Activated CD4-positive, alpha-beta T cell treated with anti-CD3 and anti-CD28 coated beads, Interleukin-2, amount 50 U/mL, for 1 hour (primary cell): ENCODE results near the gene TCF15.

ENCODE experiments used
- DNase-seq: peaks from one replicate; pipeline ENCODE4 v3.0.0-alpha.2; 2020

The TCF15 gene

GRCh38 chr20:575230-575629 is 34.9 kb downstream of the TCF15 start:
- no peak for DNase-seq

GRCh38 chr20:574297-574942 is 35.7 kb downstream of the TCF15 start:
- DNase-seq: no peak

DNA sequence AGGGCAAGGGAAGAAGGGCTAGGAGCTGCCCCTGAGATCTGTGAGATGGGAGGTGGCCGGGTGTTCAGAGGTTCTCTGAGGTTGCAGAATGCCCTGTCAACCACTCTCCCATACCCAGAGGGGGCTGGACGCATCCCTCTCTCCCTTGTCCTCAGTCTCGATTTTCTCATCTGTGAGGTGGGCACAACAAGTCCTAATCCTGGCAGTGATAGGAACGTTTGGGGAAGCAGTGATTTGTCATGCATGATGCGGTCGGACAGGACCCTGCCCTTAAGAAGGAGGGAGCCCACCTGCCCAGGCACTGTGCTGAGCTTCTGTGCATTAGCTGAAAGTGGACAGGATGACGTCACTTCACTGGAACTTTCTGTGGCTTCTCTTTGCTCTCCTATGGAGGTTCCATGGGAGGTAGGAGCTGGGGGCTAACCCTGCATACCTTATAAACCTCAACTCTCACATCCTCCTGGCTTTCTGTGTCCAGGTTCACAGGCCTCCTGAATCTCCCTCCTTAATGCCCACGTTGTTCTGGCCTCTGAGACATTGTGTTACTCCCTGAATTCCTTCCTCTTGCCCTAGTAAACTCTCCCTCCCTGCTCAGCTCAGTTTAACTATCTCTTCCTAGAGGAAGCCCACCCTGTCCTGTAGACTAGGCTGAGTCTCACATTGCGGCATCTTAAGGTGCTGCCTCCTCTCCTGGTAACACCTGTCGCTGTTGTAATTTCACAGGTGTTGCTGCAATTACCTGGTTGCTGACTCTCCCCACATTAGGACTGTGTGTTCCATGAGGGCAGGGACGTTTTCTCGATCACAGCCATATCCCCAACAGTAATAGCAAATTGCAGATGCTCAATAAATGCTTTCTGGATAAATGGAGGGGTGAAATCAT is 36.5 kb downstream of the TCF15 start:
- DNase-seq: no peak

DNA sequence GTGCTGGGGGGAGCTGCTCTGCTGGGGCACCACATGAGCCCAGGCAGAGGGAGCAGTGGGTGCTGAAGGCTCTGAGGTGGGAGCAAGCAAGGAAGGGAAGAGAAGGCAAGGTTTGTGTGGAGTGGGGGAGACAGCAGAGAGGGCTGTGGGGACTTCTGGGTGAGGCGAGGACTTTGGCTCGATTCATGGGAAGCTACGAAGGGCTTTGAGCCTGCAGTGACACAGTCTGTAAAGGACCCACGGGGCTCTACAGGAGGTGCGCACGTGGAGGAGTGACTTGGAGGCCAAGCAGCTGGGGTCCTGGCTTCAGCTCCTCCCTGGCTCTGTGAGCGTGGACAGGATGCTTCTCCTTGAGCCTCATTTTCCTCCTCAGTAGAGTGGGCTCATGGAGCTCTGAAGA is 37.4 kb downstream of the TCF15 start:
- no peak for DNase-seq

- DNase-seq: no peak
These were observed 38.2 kb downstream of the TCF15 start for GRCh38 chr20:571754-572441.

- no peak for DNase-seq
These were observed 41.3 kb downstream of the TCF15 start for GRCh38 chr20:568673-569415.

GRCh38 chr20:568097-568652 is 41.9 kb downstream of the TCF15 start:
- DNase-seq: no peak

DNA sequence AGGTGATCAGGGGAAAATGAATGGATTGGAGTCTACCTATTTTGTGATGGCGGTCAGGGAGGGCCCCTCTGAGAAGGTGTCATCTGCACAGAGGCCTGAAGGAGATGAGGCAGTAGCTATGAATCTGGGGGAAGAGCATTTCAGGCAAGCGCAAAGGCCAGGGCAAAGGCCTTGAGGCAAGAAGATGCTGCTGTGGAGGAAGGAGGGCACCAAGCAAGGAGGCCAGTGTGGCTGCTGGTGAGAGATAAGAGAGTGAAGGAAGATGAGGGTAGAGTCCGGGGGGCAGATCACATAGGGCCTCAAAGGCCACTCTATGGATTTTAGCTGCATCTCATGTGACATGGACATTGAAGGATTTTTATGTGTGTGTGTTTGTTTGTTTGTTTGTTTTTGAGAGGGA is 45.9 kb downstream of the TCF15 start:
- no peak for DNase-seq

DNA sequence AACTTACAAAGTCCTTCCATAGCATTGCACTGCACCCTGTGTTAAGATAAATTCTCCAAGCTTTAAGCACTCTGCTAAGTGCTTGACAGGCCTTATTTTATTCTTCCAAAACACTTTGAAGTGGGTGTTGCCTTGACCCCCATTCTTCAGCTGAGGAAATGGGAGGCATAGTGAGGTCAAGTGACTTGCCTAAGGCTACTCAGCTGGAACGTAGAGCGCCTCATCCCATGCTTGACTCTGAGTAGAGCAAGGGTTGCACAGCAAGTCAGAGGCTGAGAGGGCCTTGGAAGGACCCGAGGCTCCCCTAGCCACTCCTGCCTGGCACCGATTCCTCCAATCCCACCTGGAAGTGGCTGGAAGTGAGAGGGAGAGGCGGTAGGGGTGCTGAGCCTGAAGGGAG is 46.9 kb downstream of the TCF15 start:
- no peak for DNase-seq

DNA sequence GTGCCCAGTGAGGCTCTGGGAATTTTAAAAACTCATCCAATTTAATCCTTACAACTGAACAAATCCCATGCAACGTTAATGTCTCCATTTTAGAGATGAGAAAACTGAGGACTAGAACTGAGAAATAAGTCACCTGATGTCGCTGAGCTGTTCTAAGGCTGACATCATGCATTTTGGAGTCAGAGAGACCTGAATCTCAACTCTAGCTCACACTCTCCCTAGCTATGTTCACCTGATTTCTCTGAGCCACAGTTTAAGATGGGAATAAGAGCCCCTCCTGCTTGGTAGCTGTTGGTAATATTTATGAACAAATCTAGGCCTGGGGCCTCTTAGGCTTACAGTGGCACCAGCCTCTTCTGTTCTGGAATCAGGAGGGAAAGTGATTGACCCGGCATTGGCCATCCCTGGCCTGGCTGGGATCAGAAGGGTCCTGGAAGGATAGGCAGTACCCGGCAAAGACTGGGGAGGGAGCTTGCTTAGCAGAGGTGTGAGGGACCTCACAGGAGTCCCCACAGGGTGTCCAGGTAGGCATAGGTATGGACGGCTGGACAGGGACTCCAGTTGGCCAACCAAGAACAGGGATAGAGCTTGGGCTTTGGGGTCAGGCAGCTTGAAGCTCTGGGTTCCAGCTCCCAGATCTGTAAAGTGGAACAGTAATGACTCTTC is 47.7 kb downstream of the TCF15 start:
- DNase-seq: no peak

- DNase-seq: peak; percentile 28
These were observed 48.5 kb downstream of the TCF15 start for GRCh38 chr20:561437-562231.

- no peak for DNase-seq
These were observed 49.4 kb downstream of the TCF15 start for GRCh38 chr20:560680-561079.

- no peak for DNase-seq
These were observed 52.0 kb downstream of the TCF15 start for GRCh38 chr20:558117-558516.

DNA sequence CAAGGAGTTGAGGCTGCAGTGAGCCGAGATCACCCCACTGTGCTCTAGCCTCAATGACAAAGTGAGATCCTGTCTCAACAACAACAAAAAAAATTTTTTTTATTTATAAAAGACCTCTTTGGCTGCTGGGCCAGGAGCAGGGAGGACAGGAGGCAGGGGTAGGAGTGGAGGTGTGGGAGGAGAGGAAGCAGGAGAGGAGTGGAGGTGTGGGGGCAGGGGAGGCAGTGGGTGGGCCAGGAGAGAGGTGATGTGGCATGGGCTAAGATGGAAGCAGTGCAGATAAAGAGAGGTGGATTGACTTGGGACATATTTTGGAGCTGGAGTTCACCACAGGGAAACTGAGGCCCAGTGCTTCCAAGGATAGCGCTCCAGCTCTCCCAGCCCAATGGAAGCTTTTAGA is 53.1 kb downstream of the TCF15 start:
- no peak for DNase-seq

- DNase-seq: no peak
These were observed 54.1 kb downstream of the TCF15 start for GRCh38 chr20:555976-556385.
